Natural killer cell (primary cell): ENCODE results near the gene TMEM87B. TPM values are rescaled to one million over a fixed set of nuclear protein-coding genes. Genes with fewer than 3 reads are reported as not detected.
"Not testable (repeated sequence)": the region's sequence is repeated elsewhere in the genome, so short reads cannot be mapped to it uniquely, and the experiment has no call there.

Source experiments
- ATAC-seq, 3 donors: fragments of 150-1000 bp in 2 of 3; fragments of 200-7000 bp in 1 of 3; cut with Tn5 transposase; 1 replicate in 1 of 3; 2 replicates in 2 of 3; pipeline ENCODE4 v1.10.0; 2021; ENCODE audit warnings: mild to moderate bottlenecking in 2 of 3, moderate library complexity in 2 of 3
- DNase-seq, 2 donors: peaks; one replicate each; pipeline versions ENCODE4 v3.0.0 to v3.0.0-alpha.2; 2013 to 2021; ENCODE audit warnings: mixed read lengths in 1 of 2
- H3K27ac ChIP-seq: one replicate; pipeline ENCODE4 v1.5.1; 2013; ENCODE audit warnings: mild to moderate bottlenecking, low read length
- H3K27me3 ChIP-seq: one replicate; pipeline ENCODE4 v1.6.1; 2013; ENCODE audit warnings: low read length; ENCODE audit not compliant: control insufficient read depth, insufficient read depth
- H3K36me3 ChIP-seq: one replicate; pipeline ENCODE4 v1.6.1; 2013; ENCODE audit warnings: low read length; ENCODE audit not compliant: control insufficient read depth, insufficient read depth
- H3K4me1 ChIP-seq: one replicate; pipeline ENCODE4 v1.6.1; 2013; ENCODE audit warnings: low read length; ENCODE audit not compliant: control insufficient read depth, insufficient read depth
- H3K4me3 ChIP-seq: one replicate; pipeline ENCODE4 v1.5.1; 2013; ENCODE audit warnings: low read length
- H3K9me3 ChIP-seq: one replicate; pipeline ENCODE4 v1.6.1; 2013; ENCODE audit warnings: low read length; ENCODE audit not compliant: control insufficient read depth, insufficient read depth
- H3K27ac Mint-ChIP-seq, 2 donors: one replicate each; pipeline ENCODE4 v1.8.0; 2022; ENCODE audit warnings: mild to moderate bottlenecking in 2 of 2, mixed read lengths in 2 of 2, moderate library complexity in 1 of 2
- H3K27me3 Mint-ChIP-seq, 2 donors: one replicate each; pipeline ENCODE4 v1.8.0; 2022; ENCODE audit warnings: low read depth in 2 of 2, mixed read lengths in 2 of 2
- H3K36me3 Mint-ChIP-seq: one replicate; pipeline ENCODE4 v1.8.0; 2022; ENCODE audit warnings: mixed read lengths
- H3K4me1 Mint-ChIP-seq, 2 donors: one replicate each; pipeline ENCODE4 v1.8.0; 2022; ENCODE audit warnings: mixed read lengths in 2 of 2
- H3K4me3 Mint-ChIP-seq: one replicate; pipeline ENCODE4 v1.8.0; 2022; ENCODE audit warnings: mild to moderate bottlenecking, moderate library complexity, mixed read lengths
- H3K9me3 Mint-ChIP-seq, 2 donors: one replicate each; pipeline ENCODE4 v1.8.0; 2022; ENCODE audit warnings: mixed read lengths in 2 of 2
- WGBS: methylation state at CpG from one replicate; pipeline ENCODE4 v1.1.7; 2013; ENCODE audit warnings: missing lambda C conversion rate; ENCODE audit not compliant: insufficient coverage; 5-methylcytosine and 5-hydroxymethylcytosine counted together
- intact Hi-C: fragments of 100-400 bp; cut with micrococcal nuclease; formaldehyde crosslinking; loops from one replicate; pipeline ENCODE4 v1.14.2; 2022
- total RNA-seq, 4 donors: library from RNA; stranded (reverse); fragments of 120-200 nt in 1 of 4; gene quantifications; one replicate each; pipeline versions ENCODE4 v1.2.3 to v1.2.4, GENCODE V29; 2013 to 2022
- TF ChIP-seq, protein P1 (sequence below): fragments of 200-600 bp; IDR thresholded peaks from one replicate; pipeline ENCODE4 v1.8.0; 2022; ENCODE audit warnings: antibody characterized with exemption

Gene TMEM87B
- total RNA-seq, 3 donors from 2014 or later (not counting 1 experiment from before 2014, with no cell fraction given) = 9.6 to 15.7 (median 13.6) TPM

DNA sequence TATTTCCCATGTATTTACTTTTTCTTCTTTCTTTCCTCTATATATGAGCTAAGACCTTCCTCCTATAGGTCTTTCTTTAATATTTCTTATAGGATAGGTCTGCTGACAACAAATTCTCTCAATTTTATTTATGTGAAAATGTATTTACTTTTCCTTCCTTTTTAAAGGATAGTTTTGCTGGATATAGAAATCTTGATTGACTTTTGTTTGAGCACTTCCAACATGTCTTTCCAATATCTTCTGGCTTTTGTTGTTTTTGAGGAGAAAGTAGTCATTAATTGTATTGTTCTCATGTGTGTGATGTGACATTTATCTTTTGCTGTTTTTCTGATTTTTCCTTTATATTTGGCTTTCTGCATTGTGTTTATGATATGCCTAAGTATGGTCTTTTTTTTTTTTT is 54.2 kb downstream of the TMEM87B start:
- TF ChIP-seq, protein P1, sequence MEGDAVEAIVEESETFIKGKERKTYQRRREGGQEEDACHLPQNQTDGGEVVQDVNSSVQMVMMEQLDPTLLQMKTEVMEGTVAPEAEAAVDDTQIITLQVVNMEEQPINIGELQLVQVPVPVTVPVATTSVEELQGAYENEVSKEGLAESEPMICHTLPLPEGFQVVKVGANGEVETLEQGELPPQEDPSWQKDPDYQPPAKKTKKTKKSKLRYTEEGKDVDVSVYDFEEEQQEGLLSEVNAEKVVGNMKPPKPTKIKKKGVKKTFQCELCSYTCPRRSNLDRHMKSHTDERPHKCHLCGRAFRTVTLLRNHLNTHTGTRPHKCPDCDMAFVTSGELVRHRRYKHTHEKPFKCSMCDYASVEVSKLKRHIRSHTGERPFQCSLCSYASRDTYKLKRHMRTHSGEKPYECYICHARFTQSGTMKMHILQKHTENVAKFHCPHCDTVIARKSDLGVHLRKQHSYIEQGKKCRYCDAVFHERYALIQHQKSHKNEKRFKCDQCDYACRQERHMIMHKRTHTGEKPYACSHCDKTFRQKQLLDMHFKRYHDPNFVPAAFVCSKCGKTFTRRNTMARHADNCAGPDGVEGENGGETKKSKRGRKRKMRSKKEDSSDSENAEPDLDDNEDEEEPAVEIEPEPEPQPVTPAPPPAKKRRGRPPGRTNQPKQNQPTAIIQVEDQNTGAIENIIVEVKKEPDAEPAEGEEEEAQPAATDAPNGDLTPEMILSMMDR = no peak
- Histone ChIP-seq H3K36me3 (peaks cover 54% of the 10 kb centered on the region), H3K9me3 (no peaks in the 10 kb centered on the region), H3K27me3 (no peaks in the 10 kb centered on the region), H3K4me3 (no peak overlapping the region), H3K4me1 (no peaks in the 10 kb centered on the region), H3K27ac (no peak overlapping the region)
- Mint-ChIP-seq H3K9me3 (peaks cover 2 to 9% of the 10 kb centered on the region in 2 donors), H3K27me3 (no peaks in the 10 kb centered on the region), H3K4me3 (no peak overlapping the region), H3K36me3 (peaks cover 59% of the 10 kb centered on the region), H3K27ac (no peak overlapping the region), H3K4me1 (peaks cover 8 to 10% of the 10 kb centered on the region in 2 donors)
- intact Hi-C loops = no loop called here
- DNase-seq = no peak
- ATAC-seq = no peak

DNA sequence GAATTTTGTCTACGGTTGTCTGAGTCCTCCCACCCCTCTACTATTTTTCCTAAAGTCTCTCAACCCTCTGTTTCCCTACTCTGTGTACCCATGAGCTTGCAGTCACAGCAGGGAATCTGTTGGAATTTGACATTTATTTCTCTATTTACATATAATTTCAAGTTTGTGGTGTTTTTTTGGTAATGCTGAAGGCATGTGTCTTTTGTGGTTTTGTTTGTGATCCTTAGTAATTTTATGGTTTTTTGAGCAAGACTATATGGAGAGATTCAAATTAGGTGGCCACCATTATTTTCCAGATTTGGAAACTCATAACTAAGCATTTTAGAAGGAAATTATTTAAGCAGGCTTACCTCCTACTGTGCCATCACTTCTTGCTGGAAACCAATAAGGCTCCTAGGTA is 55.9 kb downstream of the TMEM87B start:
- WGBS = no CpG with 5 or more reads among the region's 1 CpG
- H3K27ac Mint-ChIP-seq = no peak overlapping the region
- intact Hi-C loops = no loop called here
- Histone ChIP-seq H3K27me3 (no peaks in the 10 kb centered on the region), H3K9me3 (no peaks in the 10 kb centered on the region), H3K4me3 (no peak overlapping the region), H3K4me1 (no peaks in the 10 kb centered on the region), H3K27ac (no peak overlapping the region), H3K36me3 (peaks cover 51% of the 10 kb centered on the region)
- H3K9me3 Mint-ChIP-seq = peaks cover 2 to 9% of the 10 kb centered on the region in 2 donors
- peaks cover 59% of the 10 kb centered on the region for H3K36me3 Mint-ChIP-seq
- H3K4me1 Mint-ChIP-seq = peaks cover 8 to 10% of the 10 kb centered on the region in 2 donors
- no peak overlapping the region for H3K4me3 Mint-ChIP-seq
- no peak for ATAC-seq
- DNase-seq = no peak
- TF ChIP-seq, protein P1 = no peak
- H3K27me3 Mint-ChIP-seq = no peaks in the 10 kb centered on the region

DNA sequence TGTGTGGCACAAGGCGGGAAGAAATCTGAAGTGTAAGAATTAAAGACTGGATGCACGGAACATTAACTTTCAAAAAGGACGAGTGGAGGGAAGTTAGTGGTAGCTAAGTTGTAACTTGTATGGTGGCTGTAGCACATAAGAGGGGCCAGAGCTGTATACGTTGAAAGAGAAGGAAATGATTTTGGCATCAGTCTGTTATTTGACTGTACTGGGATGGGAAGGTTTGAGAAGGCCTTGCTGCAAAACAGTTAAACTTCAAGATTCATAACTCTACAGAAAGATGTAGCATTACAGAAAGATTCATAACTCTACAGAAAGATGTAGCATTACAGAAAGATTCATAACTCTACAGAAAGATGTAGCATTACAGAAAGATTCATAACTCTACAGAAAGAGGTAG is 58.3 kb downstream of the TMEM87B start:
- DNase-seq, H3K27ac Mint-ChIP-seq, H3K27me3 ChIP-seq, intact Hi-C loops, H3K27me3 Mint-ChIP-seq, H3K9me3 Mint-ChIP-seq, ATAC-seq, H3K9me3 ChIP-seq, H3K27ac ChIP-seq, H3K4me3 ChIP-seq, H3K4me3 Mint-ChIP-seq, H3K4me1 Mint-ChIP-seq, H3K4me1 ChIP-seq: not testable (repeated sequence)
- 94% methylated on average over 4 of the region's 4 CpGs for WGBS
- peaks cover 59% of the 10 kb centered on the region for H3K36me3 ChIP-seq
- peaks cover 54% of the 10 kb centered on the region for H3K36me3 Mint-ChIP-seq

DNA sequence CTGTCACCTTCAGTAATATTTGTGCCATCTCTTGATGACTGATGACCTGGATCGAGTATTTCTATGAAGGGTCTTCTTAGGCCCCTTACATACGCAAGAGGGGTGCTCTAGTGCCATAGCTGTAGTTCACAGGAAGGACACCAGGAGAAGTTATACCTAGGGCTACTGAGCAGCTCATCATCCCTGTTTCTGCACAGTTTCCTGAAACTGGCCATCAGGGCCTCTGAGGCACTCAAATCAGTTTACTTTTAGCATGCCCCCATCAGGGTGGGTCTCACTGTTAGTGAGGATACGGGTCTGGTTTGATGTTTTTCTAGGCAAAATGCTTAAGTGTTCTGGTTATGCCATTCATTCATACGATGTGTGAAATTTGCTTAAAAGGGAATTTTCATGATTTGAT is 63.1 kb downstream of the TMEM87B start:
- no peaks in the 10 kb centered on the region for H3K9me3 ChIP-seq
- no peak overlapping the region for H3K27ac Mint-ChIP-seq
- DNase-seq = no peak
- H3K36me3 Mint-ChIP-seq = peaks cover 10% of the 10 kb centered on the region
- no peak overlapping the region for H3K4me3 ChIP-seq
- no peak overlapping the region for H3K27ac ChIP-seq
- no peak for ATAC-seq
- intact Hi-C loops = no loop called here
- H3K4me1 ChIP-seq = no peaks in the 10 kb centered on the region
- WGBS = 99% methylated on average over 4 of the region's 4 CpGs
- peaks cover 33% of the 10 kb centered on the region for H3K36me3 ChIP-seq
- H3K4me1 Mint-ChIP-seq = no peaks in the 10 kb centered on the region
- H3K27me3 ChIP-seq = no peaks in the 10 kb centered on the region
- H3K4me3 Mint-ChIP-seq = no peak overlapping the region
- no peaks in the 10 kb centered on the region for H3K9me3 Mint-ChIP-seq
- H3K27me3 Mint-ChIP-seq = no peaks in the 10 kb centered on the region
- TF ChIP-seq, protein P1 = no peak
